SK-N-MC (cell line): ENCODE measurements around the gene FCSK.

Experiments
- EZH2 ChIP-seq: fragments of 200-600 bp; sonication (generic); IDR thresholded peaks from one replicate; pipeline ENCODE4 v1.6.1; 2017; ENCODE audit warnings: antibody characterized with exemption
- FOXP2 ChIP-seq: optimal IDR thresholded peaks from 2 replicates; pipeline ENCODE3; 2011; ENCODE audit warnings: mild to moderate bottlenecking, moderate library complexity; ENCODE audit not compliant: insufficient read depth; ENCODE audit errors: extremely low read length, control extremely low read depth
- POLR2AphosphoS5 ChIP-seq: IDR thresholded peaks from 2 replicates; pipeline ENCODE4 v1.6.1; 2012; ENCODE audit warnings: mild to moderate bottlenecking, low read depth, low read length, borderline replicate concordance

DNA sequence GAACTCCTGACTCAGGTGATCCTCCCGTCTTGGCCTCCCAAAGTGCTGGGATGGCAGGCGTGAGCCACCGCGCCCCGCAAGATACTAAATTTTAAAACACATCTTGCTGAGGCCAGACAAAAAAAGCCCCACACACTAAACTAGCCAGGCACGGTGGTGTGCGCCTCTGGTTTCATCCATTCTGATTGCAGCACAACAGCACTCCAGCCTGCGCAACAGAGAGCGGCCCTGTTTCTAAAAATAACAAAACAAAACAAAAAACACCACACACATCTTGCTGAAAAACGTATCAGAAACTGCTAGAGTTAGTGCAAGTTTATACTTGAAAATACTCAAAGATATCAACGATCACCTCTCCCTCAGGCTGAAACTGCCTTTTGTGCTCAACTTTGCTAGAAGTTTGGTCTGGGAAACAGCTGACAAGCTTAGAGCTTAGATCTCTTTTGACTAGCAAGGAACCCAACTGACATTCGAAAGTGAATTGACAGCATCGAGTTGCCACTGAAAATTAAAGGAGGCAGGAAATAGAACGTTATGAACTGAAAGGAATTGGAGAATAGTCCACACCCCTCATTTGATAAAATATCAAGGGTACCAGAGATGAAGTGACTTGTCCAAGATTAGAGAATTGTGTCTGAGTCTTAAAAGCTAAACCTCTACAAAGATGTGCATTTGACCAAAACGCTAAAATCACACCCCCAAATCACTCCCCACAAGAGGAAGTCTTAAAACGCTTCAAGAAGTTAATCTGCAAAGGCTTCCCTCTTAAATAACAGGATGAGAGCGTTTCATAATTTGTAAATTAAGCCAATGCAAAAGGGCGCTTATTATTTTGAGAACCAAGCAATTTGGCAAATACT is 68.1 kb downstream of the FCSK start:
- TF ChIP-seq EZH2 (no peak), POLR2AphosphoS5 (no peak), FOXP2 (no peak)
